Measurements from ENCODE around the gene RNF138.

RNF138 gene

DNA sequence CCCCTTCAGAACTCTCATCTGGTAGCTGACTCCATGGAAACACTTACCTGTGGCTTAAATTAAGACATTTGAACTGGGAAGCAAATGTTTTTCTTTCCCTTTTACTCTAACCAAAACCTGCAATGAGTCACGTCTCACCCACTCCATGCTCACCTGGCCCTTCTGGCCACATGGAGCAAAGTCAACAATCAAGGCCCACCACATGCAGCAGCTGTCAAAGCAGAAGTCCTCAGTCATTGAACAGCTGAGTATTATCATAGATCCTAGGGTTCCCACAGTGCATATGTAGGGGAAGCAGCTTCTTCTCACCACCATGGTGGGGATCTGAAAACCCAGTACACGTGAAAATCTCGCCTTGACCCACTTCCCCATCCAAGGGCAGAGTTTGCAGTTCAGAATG lies 85.9 kb downstream of the RNF138 start:
- no peak for DNase-seq

All from midbrain (tissue), 1 donor.